ENCODE measurements around the gene LCE1E.

GRCh38 chr1:152768847-152769533 is 17.1 kb upstream of the LCE1E start:
- TF ChIP-seq EP300 (IDR thresholded peaks at IDR 0.05) (no peak), POLR2A (IDR thresholded peaks at IDR 0.05; ENCODE audit: low read length) (no peak), PHF8 (IDR thresholded peaks at IDR 0.05; ENCODE audit: borderline replicate concordance, low read depth) (no peak), SMC3 (IDR thresholded peaks at IDR 0.05) (no peak), USF2 (IDR thresholded peaks at IDR 0.05) (no peak), MYC (IDR thresholded peaks at IDR 0.05; ENCODE audit: borderline replicate concordance, low read length) (no peak), MAZ (IDR thresholded peaks at IDR 0.05; ENCODE audit: borderline replicate concordance, low read depth, low read length) (no peak), NPAS2 (CRISPR knock-in tag; IDR thresholded peaks at IDR 0.05; ENCODE audit: borderline replicate concordance) (no peak)
- TF ChIP-seq, protein P1, sequence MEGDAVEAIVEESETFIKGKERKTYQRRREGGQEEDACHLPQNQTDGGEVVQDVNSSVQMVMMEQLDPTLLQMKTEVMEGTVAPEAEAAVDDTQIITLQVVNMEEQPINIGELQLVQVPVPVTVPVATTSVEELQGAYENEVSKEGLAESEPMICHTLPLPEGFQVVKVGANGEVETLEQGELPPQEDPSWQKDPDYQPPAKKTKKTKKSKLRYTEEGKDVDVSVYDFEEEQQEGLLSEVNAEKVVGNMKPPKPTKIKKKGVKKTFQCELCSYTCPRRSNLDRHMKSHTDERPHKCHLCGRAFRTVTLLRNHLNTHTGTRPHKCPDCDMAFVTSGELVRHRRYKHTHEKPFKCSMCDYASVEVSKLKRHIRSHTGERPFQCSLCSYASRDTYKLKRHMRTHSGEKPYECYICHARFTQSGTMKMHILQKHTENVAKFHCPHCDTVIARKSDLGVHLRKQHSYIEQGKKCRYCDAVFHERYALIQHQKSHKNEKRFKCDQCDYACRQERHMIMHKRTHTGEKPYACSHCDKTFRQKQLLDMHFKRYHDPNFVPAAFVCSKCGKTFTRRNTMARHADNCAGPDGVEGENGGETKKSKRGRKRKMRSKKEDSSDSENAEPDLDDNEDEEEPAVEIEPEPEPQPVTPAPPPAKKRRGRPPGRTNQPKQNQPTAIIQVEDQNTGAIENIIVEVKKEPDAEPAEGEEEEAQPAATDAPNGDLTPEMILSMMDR (IDR thresholded peaks at IDR 0.05) = no peak
